Type B pancreatic cell (in vitro differentiated cells): Measurements from ENCODE around the gene COG3. TPM values are rescaled to one million over a fixed set of nuclear protein-coding genes. Genes with fewer than 3 reads are reported as not detected.

Source experiments
- DNase-seq: peaks from one replicate; pipeline ENCODE4 v3.0.0; 2021; ENCODE audit warnings: mixed read lengths; ENCODE audit not compliant: unreplicated experiment; ENCODE audit errors: extremely low spot score
- H3K27ac Mint-ChIP-seq: 2 replicates; pipeline ENCODE4 v1.8.0; 2021; ENCODE audit warnings: mild to moderate bottlenecking, mixed read lengths
- H3K27me3 Mint-ChIP-seq: 2 replicates; pipeline ENCODE4 v1.8.0; 2021; ENCODE audit warnings: mixed read lengths
- H3K36me3 Mint-ChIP-seq: 2 replicates; pipeline ENCODE4 v1.8.0; 2021; ENCODE audit warnings: mixed read lengths
- H3K4me1 Mint-ChIP-seq: one replicate; pipeline ENCODE4 v1.8.0; 2021; ENCODE audit warnings: mixed read lengths; ENCODE audit not compliant: unreplicated experiment
- H3K4me3 Mint-ChIP-seq: 2 replicates; pipeline ENCODE4 v1.8.0; 2021; ENCODE audit warnings: mild to moderate bottlenecking, mixed read lengths
- H3K9me3 Mint-ChIP-seq: 2 replicates; pipeline ENCODE4 v1.8.0; 2021; ENCODE audit warnings: mixed read lengths
- CTCF ChIP-seq: fragments of 200-600 bp; sonication (generic); conservative IDR thresholded peaks from 2 replicates; pipeline ENCODE4 v1.5.0; 2021; ENCODE audit warnings: antibody characterized with exemption, mild to moderate bottlenecking
- total RNA-seq: library from RNA; stranded (reverse); gene quantifications from 2 replicates; pipeline ENCODE4 v1.2.1, GENCODE V29; 2021; ENCODE audit warnings: low replicate concordance

The COG3 gene
- total RNA-seq, 1 donor from 2014 or later, result 30.4 TPM

- no peaks in the 10 kb centered on the region for H3K9me3 Mint-ChIP-seq
- no peak for DNase-seq
- H3K4me3 Mint-ChIP-seq, result no peak overlapping the region
- H3K27me3 Mint-ChIP-seq, result no peaks in the 10 kb centered on the region
- H3K36me3 Mint-ChIP-seq, result peaks cover 41% of the 10 kb centered on the region
- H3K27ac Mint-ChIP-seq, result no peak overlapping the region
- peaks cover 5% of the 10 kb centered on the region for H3K4me1 Mint-ChIP-seq
- TF ChIP-seq CTCF, result no peak
These were observed 65.0 kb downstream of the COG3 start for GRCh38 chr13:45529758-45530157.

- no peaks in the 10 kb centered on the region for H3K9me3 Mint-ChIP-seq
These were observed 69.9 kb downstream of the COG3 start for GRCh38 chr13:45534604-45535003.

GRCh38 chr13:45536224-45536623, 71.5 kb downstream of the COG3 start:
- Mint-ChIP-seq H3K4me3 (no peak overlapping the region), H3K4me1 (no peaks in the 10 kb centered on the region), H3K36me3 (peaks cover 18% of the 10 kb centered on the region), H3K27me3 (no peaks in the 10 kb centered on the region), H3K9me3 (no peaks in the 10 kb centered on the region), H3K27ac (no peak overlapping the region)
- no peak for DNase-seq
- no peak for TF ChIP-seq CTCF

More at GRCh38 chr13:45534604-45535003, 69.9 kb downstream of the COG3 start:
- H3K4me1 Mint-ChIP-seq, result no peaks in the 10 kb centered on the region
- peaks cover 29% of the 10 kb centered on the region for H3K36me3 Mint-ChIP-seq
- no peak for TF ChIP-seq CTCF
- no peak for DNase-seq
- H3K4me3 Mint-ChIP-seq, result no peak overlapping the region
- H3K27ac Mint-ChIP-seq, result no peak overlapping the region
- H3K27me3 Mint-ChIP-seq, result no peaks in the 10 kb centered on the region

- Mint-ChIP-seq H3K9me3 (no peaks in the 10 kb centered on the region), H3K27ac (no peak overlapping the region), H3K4me1 (no peaks in the 10 kb centered on the region), H3K4me3 (no peak overlapping the region), H3K36me3 (peaks cover 16% of the 10 kb centered on the region), H3K27me3 (no peaks in the 10 kb centered on the region)
- DNase-seq, result no peak
- TF ChIP-seq CTCF, result no peak
These were observed 72.8 kb downstream of the COG3 start for GRCh38 chr13:45537516-45537915.

- Mint-ChIP-seq H3K9me3 (no peaks in the 10 kb centered on the region), H3K4me3 (no peak overlapping the region), H3K4me1 (no peaks in the 10 kb centered on the region), H3K27me3 (no peaks in the 10 kb centered on the region), H3K36me3 (peaks cover 12% of the 10 kb centered on the region), H3K27ac (no peak overlapping the region)
- no peak for DNase-seq
- TF ChIP-seq CTCF, result no peak
These were observed 73.6 kb downstream of the COG3 start for GRCh38 chr13:45538382-45538781.

- H3K36me3 Mint-ChIP-seq, result no peaks in the 10 kb centered on the region
- no peaks in the 10 kb centered on the region for H3K9me3 Mint-ChIP-seq
- no peak overlapping the region for H3K27ac Mint-ChIP-seq
- H3K4me1 Mint-ChIP-seq, result no peaks in the 10 kb centered on the region
- no peak for DNase-seq
- H3K27me3 Mint-ChIP-seq, result no peaks in the 10 kb centered on the region
- TF ChIP-seq CTCF, result no peak
- no peak overlapping the region for H3K4me3 Mint-ChIP-seq
These were observed 75.5 kb downstream of the COG3 start for GRCh38 chr13:45540195-45540594.
